Activated B cell treated with CpG ODN at 0.5 μM for 24 hours (primary cell): ENCODE measurements around the gene FBXO41. TPM values are rescaled to one million over a fixed set of nuclear protein-coding genes. Genes with fewer than 3 reads are reported as not detected.
"Not testable (repeated sequence)": the region's sequence is repeated elsewhere in the genome, so short reads cannot be mapped to it uniquely, and the experiment has no call there.

ENCODE experiments used
- ATAC-seq: fragments of 200-7000 bp; cut with Tn5 transposase; one replicate; pipeline ENCODE4 v1.10.0; 2021; ENCODE audit warnings: low read depth, mild to moderate bottlenecking, moderate library complexity
- CTCF ChIA-PET: fragments of 350-600 bp; sonication (Branson Sonifier 250); formaldehyde crosslinking; loops from one replicate; lab custom pipeline; 2021; ENCODE audit warnings: antibody characterized with exemption; lab: Charles Lee
- POLR2A ChIA-PET: fragments of 350-600 bp; sonication (Branson Sonifier 250); formaldehyde crosslinking; loops from one replicate; lab custom pipeline; 2021; ENCODE audit warnings: antibody characterized with exemption; lab: Charles Lee
- DNase-seq: peaks from one replicate; pipeline ENCODE4 v3.0.0; 2022
- H3K27ac Mint-ChIP-seq: one replicate; pipeline ENCODE4 v1.8.0; 2020; ENCODE audit warnings: mixed read lengths
- H3K27me3 Mint-ChIP-seq: one replicate; pipeline ENCODE4 v1.8.0; 2021; ENCODE audit warnings: mixed read lengths
- H3K36me3 Mint-ChIP-seq: one replicate; pipeline ENCODE4 v1.8.0; 2021; ENCODE audit warnings: low read depth, mixed read lengths
- H3K4me1 Mint-ChIP-seq: one replicate; pipeline ENCODE4 v1.8.0; 2021; ENCODE audit warnings: mixed read lengths
- H3K4me3 Mint-ChIP-seq: one replicate; pipeline ENCODE4 v1.8.0; 2020; ENCODE audit warnings: mild to moderate bottlenecking, mixed read lengths
- H3K9me3 Mint-ChIP-seq: one replicate; pipeline ENCODE4 v1.8.0; 2020; ENCODE audit warnings: mixed read lengths
- CTCF ChIP-seq: fragments of 200-600 bp; IDR thresholded peaks from one replicate; pipeline ENCODE4 v1.8.0; 2022; ENCODE audit warnings: antibody characterized with exemption, mild to moderate bottlenecking
- intact Hi-C: fragments of 100-400 bp; cut with micrococcal nuclease; formaldehyde crosslinking; loops from one replicate; pipeline ENCODE4 v1.15.1; 2024
- total RNA-seq: library from RNA; stranded (reverse); gene quantifications from 2 replicates; pipeline ENCODE4 v1.2.3, GENCODE V29; 2022

FBXO41 gene
- total RNA-seq, 1 donor from 2014 or later = 25.7 TPM

- intact Hi-C loops = no loop called here
- Mint-ChIP-seq H3K4me3 (no peak overlapping the region), H3K9me3 (no peaks in the 10 kb centered on the region), H3K27ac (no peak overlapping the region), H3K36me3 (peaks cover 31% of the 10 kb centered on the region), H3K4me1 (peaks cover 18% of the 10 kb centered on the region), H3K27me3 (no peaks in the 10 kb centered on the region)
- no peak for TF ChIP-seq CTCF
- ATAC-seq = no peak
- ChIA-PET CTCF (no interaction called here), POLR2A (no interaction called here)
- DNase-seq = no peak
Observed at GRCh38 chr2:73266061-73266901, 18.0 kb downstream of the FBXO41 start.

GRCh38 chr2:73265298-73266060, 18.8 kb downstream of the FBXO41 start:
- Mint-ChIP-seq H3K4me3 (no peak overlapping the region), H3K27ac (no peak overlapping the region), H3K36me3 (peaks cover 34% of the 10 kb centered on the region), H3K27me3 (no peaks in the 10 kb centered on the region), H3K9me3 (no peaks in the 10 kb centered on the region), H3K4me1 (peaks cover 18% of the 10 kb centered on the region)
- no peak for TF ChIP-seq CTCF
- DNase-seq (no peak), ATAC-seq (no peak)
- intact Hi-C loops = no loop called here
- CTCF ChIA-PET = no interaction called here
- POLR2A ChIA-PET = no interaction called here

GRCh38 chr2:73264783-73265182, 19.5 kb downstream of the FBXO41 start:
- no peaks in the 10 kb centered on the region for H3K27me3 Mint-ChIP-seq
- no peak for TF ChIP-seq CTCF
- H3K9me3 Mint-ChIP-seq = no peaks in the 10 kb centered on the region
- H3K4me3 Mint-ChIP-seq = no peak overlapping the region
- ChIA-PET CTCF (no interaction called here), POLR2A (no interaction called here)
- intact Hi-C loops = no loop called here
- peaks cover 41% of the 10 kb centered on the region for H3K36me3 Mint-ChIP-seq
- H3K27ac Mint-ChIP-seq = no peak overlapping the region
- ATAC-seq (no peak), DNase-seq (no peak)
- H3K4me1 Mint-ChIP-seq = peaks cover 15% of the 10 kb centered on the region

- ChIA-PET POLR2A (no interaction called here), CTCF (no interaction called here)
- DNase-seq = no peak
- Mint-ChIP-seq H3K27ac (no peak overlapping the region), H3K4me3 (no peak overlapping the region), H3K36me3 (peaks cover 46% of the 10 kb centered on the region), H3K27me3 (no peaks in the 10 kb centered on the region), H3K9me3 (no peaks in the 10 kb centered on the region), H3K4me1 (peaks cover 13% of the 10 kb centered on the region)
- ATAC-seq = no peak
- intact Hi-C loops = no loop called here
- no peak for TF ChIP-seq CTCF
Observed at GRCh38 chr2:73264332-73264606, 20.0 kb downstream of the FBXO41 start.

- Mint-ChIP-seq H3K9me3 (no peaks in the 10 kb centered on the region), H3K4me1 (peaks cover 12% of the 10 kb centered on the region), H3K27me3 (no peaks in the 10 kb centered on the region), H3K27ac (no peak overlapping the region), H3K4me3 (no peak overlapping the region), H3K36me3 (peaks cover 51% of the 10 kb centered on the region)
- no peak for TF ChIP-seq CTCF
- ChIA-PET CTCF (no interaction called here), POLR2A (no interaction called here)
- no peak for DNase-seq
- no peak for ATAC-seq
- intact Hi-C loops = no loop called here
Observed at GRCh38 chr2:73263540-73264331, 20.5 kb downstream of the FBXO41 start.

GRCh38 chr2:73262691-73263429, 21.4 kb downstream of the FBXO41 start:
- DNase-seq, H3K27me3 Mint-ChIP-seq, CTCF ChIA-PET, H3K27ac Mint-ChIP-seq, ATAC-seq, H3K4me3 Mint-ChIP-seq, H3K4me1 Mint-ChIP-seq, intact Hi-C loops, H3K9me3 Mint-ChIP-seq, POLR2A ChIA-PET: not testable (repeated sequence)
- H3K36me3 Mint-ChIP-seq = peaks cover 47% of the 10 kb centered on the region
